ENCODE measurements around the gene CERS4. TPM values are rescaled to one million over a fixed set of nuclear protein-coding genes. Genes with fewer than 3 reads are reported as not detected.

CERS4 gene
- total RNA-seq (36.5 TPM), polyA plus RNA-seq (ENCODE audit: insufficient read depth, low read depth, low replicate concordance) (65.5 TPM)
- long read RNA-seq, donor 1, partial matches to known transcripts, result 5 of 8 reads
- long read RNA-seq, donor 1, other reads (novel, unspliced or antisense), result 0 of 8 reads
- long read RNA-seq, donor 2, partial matches to known transcripts, result 16 of 21 reads
- long read RNA-seq, donor 2, other reads (novel, unspliced or antisense), result 0 of 21 reads
- long read RNA-seq, donor 3, partial matches to known transcripts, result 0 of 8 reads
- long read RNA-seq, donor 3, other reads (novel, unspliced or antisense), result 0 of 8 reads
- long read RNA-seq, donor 4, partial matches to known transcripts, result 0 of 8 reads
- long read RNA-seq, donor 4, other reads (novel, unspliced or antisense), result 0 of 8 reads
- long read RNA-seq, donor 5, result 0 reads
- long read RNA-seq, donor 6, transcript CERS4-201 (12 exons, 1,797 nt), result major isoform, 6 of 746 reads
- long read RNA-seq, donor 6, partial matches to known transcripts, result 726 of 746 reads
- long read RNA-seq, donor 6, other reads (novel, unspliced or antisense), result 10 of 746 reads
- long read RNA-seq, donor 7, transcript CERS4-201 (12 exons, 1,797 nt), result major isoform, 11 of 41 reads
- long read RNA-seq, donor 7, partial matches to known transcripts, result 2 of 41 reads
- long read RNA-seq, donor 7, other reads (novel, unspliced or antisense), result 24 of 41 reads
- long read RNA-seq, donor 8, partial matches to known transcripts, result 10 of 17 reads
- long read RNA-seq, donor 8, other reads (novel, unspliced or antisense), result 0 of 17 reads
- long read RNA-seq, donor 9, partial matches to known transcripts, result 8 of 9 reads
- long read RNA-seq, donor 9, other reads (novel, unspliced or antisense), result 0 of 9 reads
- long read RNA-seq, donor 10, partial matches to known transcripts, result 0 of 1 reads
- long read RNA-seq, donor 10, other reads (novel, unspliced or antisense), result 0 of 1 reads

GRCh38 chr19:8208922-8209461 is at the start of gene CERS4:
TSS of gene CERS4 (plus strand) at chr19:8209370. CDS start at chr19:8251077, 41,707 bp downstream.
- Histone ChIP-seq H3K9ac (ENCODE audit: low read length in 3 of 3) (peak within 1 kb of the TSS; percentile 9 to 80 (median 51)), H3K4me3 (ENCODE audit: low read length in 3 of 3) (peak within 1 kb of the TSS; percentile 59 to 81 (median 67)), H3K27ac (ENCODE audit: low read depth in 2 of 2, low read length in 2 of 2) (peak within 1 kb of the TSS; percentile 51 to 62), H3K27me3 (ENCODE audit: control insufficient read depth, insufficient read depth, low read length) (no peaks in the 10 kb centered on the region), H3K4me1 (ENCODE audit: control insufficient read depth in 2 of 3, insufficient read depth in 2 of 3, low read depth in 1 of 3, low read length in 3 of 3) (peaks cover 0 to 12% (median 0%) of the 10 kb centered on the region in 3 donors), H3K36me3 (ENCODE audit: control insufficient read depth in 2 of 3, insufficient read depth in 3 of 3, low read length in 3 of 3) (no peaks in the 10 kb centered on the region), H3K9me3 (ENCODE audit: control insufficient read depth in 2 of 3, insufficient read depth in 1 of 3, low read length in 3 of 3) (no peaks in the 10 kb centered on the region)
- no peak for FAIRE-seq
- intact Hi-C loops (cut with DNase I), result no loop called here
- TF ChIP-seq CTCF (IDR thresholded peaks at IDR 0.05; ENCODE audit: borderline replicate concordance, extremely low read depth, insufficient read depth), result no peak
- DNase-seq, result peak; percentile 84 to 93 (median 92)

- DNase-seq (peak in 2 of 5 donors; percentile 48 to 61), FAIRE-seq (no peak)
- Histone ChIP-seq H3K4me3 (ENCODE audit: low read length in 3 of 3) (no peak overlapping the region), H3K9ac (ENCODE audit: low read length in 3 of 3) (no peak overlapping the region), H3K36me3 (ENCODE audit: control insufficient read depth in 2 of 3, insufficient read depth in 3 of 3, low read length in 3 of 3) (no peaks in the 10 kb centered on the region), H3K27me3 (ENCODE audit: control insufficient read depth, insufficient read depth, low read length) (no peaks in the 10 kb centered on the region), H3K4me1 (ENCODE audit: control insufficient read depth in 2 of 3, insufficient read depth in 2 of 3, low read depth in 1 of 3, low read length in 3 of 3) (no peaks in the 10 kb centered on the region), H3K27ac (ENCODE audit: low read depth in 2 of 2, low read length in 2 of 2) (no peak overlapping the region), H3K9me3 (ENCODE audit: control insufficient read depth in 2 of 3, insufficient read depth in 1 of 3, low read length in 3 of 3) (no peaks in the 10 kb centered on the region)
- no peak for TF ChIP-seq CTCF (IDR thresholded peaks at IDR 0.05; ENCODE audit: borderline replicate concordance, extremely low read depth, insufficient read depth)
- intact Hi-C loops (cut with DNase I), result no loop called here
These were observed 48.0 kb upstream of the CERS4 start for GRCh38 chr19:8161135-8161646.

GRCh38 chr19:8163759-8164158 is 45.4 kb upstream of the CERS4 start:
- TF ChIP-seq CTCF (IDR thresholded peaks at IDR 0.05; ENCODE audit: borderline replicate concordance, extremely low read depth, insufficient read depth), result no peak
- Histone ChIP-seq H3K27ac (ENCODE audit: low read depth in 2 of 2, low read length in 2 of 2) (no peak overlapping the region), H3K27me3 (ENCODE audit: control insufficient read depth, insufficient read depth, low read length) (no peaks in the 10 kb centered on the region), H3K4me3 (ENCODE audit: low read length in 3 of 3) (no peak overlapping the region), H3K9me3 (ENCODE audit: control insufficient read depth in 2 of 3, insufficient read depth in 1 of 3, low read length in 3 of 3) (no peaks in the 10 kb centered on the region), H3K36me3 (ENCODE audit: control insufficient read depth in 2 of 3, insufficient read depth in 3 of 3, low read length in 3 of 3) (no peaks in the 10 kb centered on the region), H3K9ac (ENCODE audit: low read length in 3 of 3) (no peak overlapping the region), H3K4me1 (ENCODE audit: control insufficient read depth in 2 of 3, insufficient read depth in 2 of 3, low read depth in 1 of 3, low read length in 3 of 3) (no peaks in the 10 kb centered on the region)
- DNase-seq, result no peak
- FAIRE-seq, result no peak
- intact Hi-C loops (cut with DNase I), result no loop called here

Measured in kidney (tissue), 22 donors.